Stimulated activated CD4-positive, alpha-beta T cell treated with anti-CD3 and anti-CD28 coated beads, Interleukin-2, amount 100 ng/mL, for 48 hours (primary cell): ENCODE data around the gene RAP1GAP.

Experiments used
- DNase-seq, 2 donors: peaks; one replicate each; pipeline ENCODE4 v3.0.0-alpha.2; 2020

The RAP1GAP gene

GRCh38 chr1:21607549-21608529 lies 61.3 kb downstream of the RAP1GAP start:
- peak; percentile 54 to 60 for DNase-seq

GRCh38 chr1:21605964-21606705 lies 63.0 kb downstream of the RAP1GAP start:
- DNase-seq = no peak

GRCh38 chr1:21605012-21605715 lies 64.0 kb downstream of the RAP1GAP start:
- no peak for DNase-seq

- DNase-seq = no peak
Measured at GRCh38 chr1:21604208-21604957, 64.8 kb downstream of the RAP1GAP start.

- DNase-seq = no peak
Measured at GRCh38 chr1:21603177-21604138, 65.7 kb downstream of the RAP1GAP start.

GRCh38 chr1:21601278-21602048 lies 67.7 kb downstream of the RAP1GAP start:
- DNase-seq = no peak

GRCh38 chr1:21599402-21599801 lies 69.8 kb downstream of the RAP1GAP start:
- no peak for DNase-seq

- DNase-seq = no peak
Measured at GRCh38 chr1:21598904-21599303, 70.3 kb downstream of the RAP1GAP start.

- no peak for DNase-seq
Measured at GRCh38 chr1:21598417-21598816, 70.7 kb downstream of the RAP1GAP start.

- no peak for DNase-seq
Measured at GRCh38 chr1:21597753-21598152, 71.4 kb downstream of the RAP1GAP start.

GRCh38 chr1:21596628-21597027 lies 72.5 kb downstream of the RAP1GAP start:
- no peak for DNase-seq

GRCh38 chr1:21596174-21596573 lies 73.0 kb downstream of the RAP1GAP start:
- no peak for DNase-seq

GRCh38 chr1:21594935-21595897 lies 73.9 kb downstream of the RAP1GAP start:
- peak; percentile 66 to 71 for DNase-seq

- DNase-seq = no peak
Measured at GRCh38 chr1:21594501-21594900, 74.7 kb downstream of the RAP1GAP start.

- no peak for DNase-seq
Measured at GRCh38 chr1:21593231-21593630, 75.9 kb downstream of the RAP1GAP start.

- DNase-seq = no peak
Measured at GRCh38 chr1:21592086-21592865, 76.9 kb downstream of the RAP1GAP start.

GRCh38 chr1:21590934-21591333 lies 78.2 kb downstream of the RAP1GAP start:
- DNase-seq = no peak

GRCh38 chr1:21590126-21590880 lies 78.9 kb downstream of the RAP1GAP start:
- DNase-seq = no peak
